K562 (cell line): Measurements from ENCODE around the gene ZNF687. TPM values are rescaled to one million over a fixed set of nuclear protein-coding genes. Genes with fewer than 3 reads are reported as not detected.

Experiments
- ASH1L ChIP-seq: fragments of 450-650 bp; IDR thresholded peaks from 2 replicates; pipeline ENCODE4 v1.6.1; 2018; ENCODE audit warnings: borderline replicate concordance, mild to moderate bottlenecking, low read depth; ENCODE audit not compliant: partially characterized antibody
- CREM ChIP-seq: IDR thresholded peaks from 2 replicates; pipeline ENCODE4 v1.6.1; 2014; ENCODE audit warnings: antibody characterized with exemption, low read depth
- ESRRA ChIP-seq: fragments of 450-650 bp; IDR thresholded peaks from 2 replicates; pipeline ENCODE4 v1.6.1; 2014; ENCODE audit warnings: low read depth, mild to moderate bottlenecking, moderate library complexity, borderline replicate concordance
- FOXK2 ChIP-seq, 2 experiments: fragments of 450-650 bp; IDR thresholded peaks in 1 of 2; conservative IDR thresholded peaks in 1 of 2; 2 replicates each; pipeline ENCODE4 v1.6.1; 2016; ENCODE audit warnings: low read depth in 2 of 2, mild to moderate bottlenecking in 1 of 2
- LARP7 ChIP-seq: fragments of 450-650 bp; IDR thresholded peaks from 2 replicates; pipeline ENCODE4 v1.6.1; 2016
- MAFG ChIP-seq: fragments of 450-650 bp; conservative IDR thresholded peaks from 2 replicates; pipeline ENCODE4 v1.6.1; 2016; ENCODE audit warnings: missing genetic modification characterization, missing compliant biosample characterization
- MCM7 ChIP-seq, 2 experiments: fragments of 450-650 bp; IDR thresholded peaks; 2 replicates each; pipeline ENCODE4 v1.6.1; 2016 to 2018
- NFIC ChIP-seq: fragments of 450-650 bp; IDR thresholded peaks from 2 replicates; pipeline ENCODE4 v1.6.1; 2017; ENCODE audit warnings: mild to moderate bottlenecking, inconsistent platforms
- NR3C1 ChIP-seq: sonication (generic); formaldehyde crosslinking; IDR thresholded peaks from 2 replicates; pipeline ENCODE4 v1.8.1; 2022; ENCODE audit warnings: missing genetic modification reagents
- PHB ChIP-seq: fragments of 250-450 bp; sonication (Bioruptor Pico); IDR thresholded peaks from 2 replicates; pipeline ENCODE4 v1.5.0; 2021
- RBM25 ChIP-seq: fragments of 200-400 bp; formaldehyde crosslinking; IDR thresholded peaks from 2 replicates; pipeline ENCODE4 v1.6.1; 2018; ENCODE audit warnings: low read length, low read depth, moderate library complexity; ENCODE audit not compliant: severe bottlenecking
- RFX7 ChIP-seq: fragments of 250-450 bp; sonication (Bioruptor Pico); IDR thresholded peaks from 2 replicates; pipeline ENCODE4 v1.5.1; 2021; ENCODE audit warnings: mild to moderate bottlenecking
- TEAD1 ChIP-seq, 2 experiments: fragments of 450-650 bp in 1 of 2; sonication (generic) in 1 of 2; formaldehyde crosslinking; IDR thresholded peaks; 2 replicates each; pipeline versions ENCODE4 v1.4.0 to v1.8.0; 2020 to 2022; ENCODE audit warnings: mild to moderate bottlenecking in 2 of 2, missing genetic modification reagents in 1 of 2
- TFAM ChIP-seq: fragments of 250-450 bp; sonication (Bioruptor Pico); conservative IDR thresholded peaks from 2 replicates; pipeline ENCODE4 v1.5.0; 2021; ENCODE audit warnings: mild to moderate bottlenecking, moderate library complexity
- WHSC1 ChIP-seq: IDR thresholded peaks from one replicate; pipeline ENCODE4 v1.6.1; 2012; ENCODE audit warnings: low read length, control low read depth, inconsistent platforms
- polyA plus RNA-seq, 8 experiments: library from polyadenylated mRNA; depleted of rRNA in 4 of 8; stranded (reverse) in 5 of 8; unstranded in 3 of 8; fragments of >200 nt; fragmentation: Nextera tagmentation in 2 of 8; fragmentation: Illumina TruSeq in 1 of 8; extraction: Ambion mirVana in 2 of 8; extraction: Trizol in 1 of 8; gene quantifications; 2 replicates each; pipeline versions ENCODE4 v1.2.1 to v1.2.3, GENCODE V29; 2011 to 2014; ENCODE audit warnings: inconsistent platforms in 1 of 8, missing spikeins in 1 of 8
- total RNA-seq, 7 experiments: library from RNA; depleted of rRNA in 6 of 7; stranded (reverse); fragments of >200 nt in 6 of 7; fragmentation: Illumina TruSeq in 2 of 7; extraction: Trizol in 2 of 7; gene quantifications; 2 replicates each; pipeline versions ENCODE4 v1.2.1 to v1.2.3, GENCODE V29; 2011 to 2021; ENCODE audit warnings: low replicate concordance in 1 of 7
- TF ChIP-seq, protein P1 (sequence below): sonication (generic); IDR thresholded peaks from 2 replicates; pipeline ENCODE4 v1.6.1; 2016
- TF ChIP-seq, protein P2 (sequence below): fragments of 450-650 bp; formaldehyde crosslinking; IDR thresholded peaks from 2 replicates; pipeline ENCODE4 v1.4.0; 2020; ENCODE audit warnings: mild to moderate bottlenecking, mixed read lengths
- TF ChIP-seq, protein P3 (sequence below), 2 experiments: fragments of 450-650 bp; IDR thresholded peaks; 2 replicates each; pipeline ENCODE4 v1.6.1; 2018; ENCODE audit warnings: mild to moderate bottlenecking in 2 of 2, low read depth in 1 of 2; ENCODE audit not compliant: partially characterized antibody in 2 of 2
- TF ChIP-seq, protein P4 (sequence below): fragments of 450-650 bp; IDR thresholded peaks from 2 replicates; pipeline ENCODE4 v1.6.1; 2014; ENCODE audit warnings: low read depth, mild to moderate bottlenecking, moderate library complexity, borderline replicate concordance

ZNF687 gene
- total and polyA plus RNA-seq, 9 of the 15 experiments (the other 6 are each of a cell fraction or from before 2014, with no cell fraction given), result 0.13 to 26.4 (median 10.6) TPM

DNA sequence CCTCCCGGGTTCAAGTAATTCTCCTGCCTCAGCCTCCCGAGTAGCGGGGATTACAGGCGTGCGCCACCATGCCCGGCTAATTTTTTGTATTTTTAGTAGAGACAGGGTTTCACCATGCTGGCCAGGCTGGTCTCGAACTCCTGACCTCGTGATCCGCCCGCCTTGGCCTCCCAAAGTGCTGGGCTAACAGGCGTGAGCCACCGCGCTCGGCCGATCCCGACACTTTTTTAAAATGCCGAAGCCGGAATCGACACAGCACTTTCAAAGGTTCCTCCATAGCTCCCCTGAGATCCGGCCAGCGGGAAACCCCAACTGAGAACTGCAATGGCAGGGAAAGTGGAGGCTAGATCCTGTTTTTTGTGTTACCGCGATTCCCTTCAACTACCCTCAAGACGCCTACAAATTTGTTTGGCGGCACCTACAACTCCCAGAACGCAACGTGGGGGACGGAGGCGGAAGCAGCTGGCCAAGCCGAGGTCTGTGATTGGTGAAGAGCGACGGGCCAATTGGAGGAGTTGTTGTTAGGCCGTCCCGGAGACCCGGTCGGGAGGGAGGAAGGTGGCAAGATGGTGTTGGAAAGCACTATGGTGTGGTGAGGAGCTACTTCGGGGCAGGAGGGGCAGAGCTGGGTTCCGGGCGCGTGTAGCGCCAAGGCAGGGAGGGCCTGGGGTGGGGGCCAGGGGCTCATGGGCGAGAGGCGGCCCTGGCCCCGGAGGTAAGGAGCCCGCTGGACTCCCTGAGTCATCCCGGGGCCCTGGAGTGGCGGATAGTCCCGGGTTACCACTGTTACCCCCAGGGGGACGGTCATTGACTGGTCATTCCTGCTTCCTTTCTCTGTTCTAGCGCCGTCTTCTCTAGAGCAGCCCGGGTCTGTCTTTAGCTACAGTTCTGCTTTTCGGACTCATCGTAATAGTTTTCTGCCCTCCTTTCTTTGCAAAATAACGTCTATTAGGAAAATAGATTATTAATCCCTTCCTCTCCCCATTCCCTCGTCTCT is 27.6 kb upstream of the ZNF687 start, which contains the start of gene PSMD4 (continued):
- TF ChIP-seq PHB (CRISPR knock-in tag) (no peak), TFAM (CRISPR knock-in tag) (no peak), NR3C1 (CRISPR knock-in tag) (no peak), WHSC1 (no peak), NFIC (peak; percentile 46), TEAD1 (CRISPR knock-in tag; IDR thresholded peaks at IDR 0.05) (peak in 1 of 2 experiments; percentile 19; a peak in 1 of 4 replicates), ASH1L (peak; percentile 96), FOXK2 (conservative IDR thresholded peaks at IDR 0.05 in 1 of 2, IDR thresholded peaks at IDR 0.05 in 1 of 2; ENCODE audit: low read depth in 2 of 2) (peak in 1 of 2 experiments; percentile 67; a peak in 1 of 4 replicates), RBM25 (peak; percentile 89), RFX7 (CRISPR knock-in tag) (no peak), MCM7 (IDR thresholded peaks at IDR 0.05) (no peak), ESRRA (0 out of 2 replicates have a peak, but pooled peaks have one; percentile 52), LARP7 (0 out of 2 replicates have a peak, but pooled peaks have one; percentile 26), CREM (peak; percentile 87), MAFG (tag) (peak; percentile 54; the same call in 1 of the 2 replicates)
- TF ChIP-seq, protein P1, sequence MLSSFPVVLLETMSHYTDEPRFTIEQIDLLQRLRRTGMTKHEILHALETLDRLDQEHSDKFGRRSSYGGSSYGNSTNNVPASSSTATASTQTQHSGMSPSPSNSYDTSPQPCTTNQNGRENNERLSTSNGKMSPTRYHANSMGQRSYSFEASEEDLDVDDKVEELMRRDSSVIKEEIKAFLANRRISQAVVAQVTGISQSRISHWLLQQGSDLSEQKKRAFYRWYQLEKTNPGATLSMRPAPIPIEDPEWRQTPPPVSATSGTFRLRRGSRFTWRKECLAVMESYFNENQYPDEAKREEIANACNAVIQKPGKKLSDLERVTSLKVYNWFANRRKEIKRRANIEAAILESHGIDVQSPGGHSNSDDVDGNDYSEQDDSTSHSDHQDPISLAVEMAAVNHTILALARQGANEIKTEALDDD, result peak; percentile 24; the same call in 1 of the 2 replicates
- TF ChIP-seq, protein P2, sequence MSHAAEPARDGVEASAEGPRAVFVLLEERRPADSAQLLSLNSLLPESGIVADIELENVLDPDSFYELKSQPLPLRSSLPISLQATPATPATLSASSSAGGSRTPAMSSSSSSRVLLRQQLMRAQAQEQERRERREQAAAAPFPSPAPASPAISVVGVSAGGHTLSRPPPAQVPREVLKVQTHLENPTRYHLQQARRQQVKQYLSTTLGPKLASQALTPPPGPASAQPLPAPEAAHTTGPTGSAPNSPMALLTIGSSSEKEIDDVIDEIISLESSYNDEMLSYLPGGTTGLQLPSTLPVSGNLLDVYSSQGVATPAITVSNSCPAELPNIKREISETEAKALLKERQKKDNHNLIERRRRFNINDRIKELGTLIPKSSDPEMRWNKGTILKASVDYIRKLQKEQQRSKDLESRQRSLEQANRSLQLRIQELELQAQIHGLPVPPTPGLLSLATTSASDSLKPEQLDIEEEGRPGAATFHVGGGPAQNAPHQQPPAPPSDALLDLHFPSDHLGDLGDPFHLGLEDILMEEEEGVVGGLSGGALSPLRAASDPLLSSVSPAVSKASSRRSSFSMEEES (CRISPR knock-in tag), result no peak; the same call in 1 of the 2 replicates
- TF ChIP-seq, protein P3, sequence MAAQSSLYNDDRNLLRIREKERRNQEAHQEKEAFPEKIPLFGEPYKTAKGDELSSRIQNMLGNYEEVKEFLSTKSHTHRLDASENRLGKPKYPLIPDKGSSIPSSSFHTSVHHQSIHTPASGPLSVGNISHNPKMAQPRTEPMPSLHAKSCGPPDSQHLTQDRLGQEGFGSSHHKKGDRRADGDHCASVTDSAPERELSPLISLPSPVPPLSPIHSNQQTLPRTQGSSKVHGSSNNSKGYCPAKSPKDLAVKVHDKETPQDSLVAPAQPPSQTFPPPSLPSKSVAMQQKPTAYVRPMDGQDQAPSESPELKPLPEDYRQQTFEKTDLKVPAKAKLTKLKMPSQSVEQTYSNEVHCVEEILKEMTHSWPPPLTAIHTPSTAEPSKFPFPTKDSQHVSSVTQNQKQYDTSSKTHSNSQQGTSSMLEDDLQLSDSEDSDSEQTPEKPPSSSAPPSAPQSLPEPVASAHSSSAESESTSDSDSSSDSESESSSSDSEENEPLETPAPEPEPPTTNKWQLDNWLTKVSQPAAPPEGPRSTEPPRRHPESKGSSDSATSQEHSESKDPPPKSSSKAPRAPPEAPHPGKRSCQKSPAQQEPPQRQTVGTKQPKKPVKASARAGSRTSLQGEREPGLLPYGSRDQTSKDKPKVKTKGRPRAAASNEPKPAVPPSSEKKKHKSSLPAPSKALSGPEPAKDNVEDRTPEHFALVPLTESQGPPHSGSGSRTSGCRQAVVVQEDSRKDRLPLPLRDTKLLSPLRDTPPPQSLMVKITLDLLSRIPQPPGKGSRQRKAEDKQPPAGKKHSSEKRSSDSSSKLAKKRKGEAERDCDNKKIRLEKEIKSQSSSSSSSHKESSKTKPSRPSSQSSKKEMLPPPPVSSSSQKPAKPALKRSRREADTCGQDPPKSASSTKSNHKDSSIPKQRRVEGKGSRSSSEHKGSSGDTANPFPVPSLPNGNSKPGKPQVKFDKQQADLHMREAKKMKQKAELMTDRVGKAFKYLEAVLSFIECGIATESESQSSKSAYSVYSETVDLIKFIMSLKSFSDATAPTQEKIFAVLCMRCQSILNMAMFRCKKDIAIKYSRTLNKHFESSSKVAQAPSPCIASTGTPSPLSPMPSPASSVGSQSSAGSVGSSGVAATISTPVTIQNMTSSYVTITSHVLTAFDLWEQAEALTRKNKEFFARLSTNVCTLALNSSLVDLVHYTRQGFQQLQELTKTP (IDR thresholded peaks at IDR 0.05; ENCODE audit: low read depth in 1 of 2, partially characterized antibody in 2 of 2), result peak; percentile 55 to 77
- TF ChIP-seq, protein P4, sequence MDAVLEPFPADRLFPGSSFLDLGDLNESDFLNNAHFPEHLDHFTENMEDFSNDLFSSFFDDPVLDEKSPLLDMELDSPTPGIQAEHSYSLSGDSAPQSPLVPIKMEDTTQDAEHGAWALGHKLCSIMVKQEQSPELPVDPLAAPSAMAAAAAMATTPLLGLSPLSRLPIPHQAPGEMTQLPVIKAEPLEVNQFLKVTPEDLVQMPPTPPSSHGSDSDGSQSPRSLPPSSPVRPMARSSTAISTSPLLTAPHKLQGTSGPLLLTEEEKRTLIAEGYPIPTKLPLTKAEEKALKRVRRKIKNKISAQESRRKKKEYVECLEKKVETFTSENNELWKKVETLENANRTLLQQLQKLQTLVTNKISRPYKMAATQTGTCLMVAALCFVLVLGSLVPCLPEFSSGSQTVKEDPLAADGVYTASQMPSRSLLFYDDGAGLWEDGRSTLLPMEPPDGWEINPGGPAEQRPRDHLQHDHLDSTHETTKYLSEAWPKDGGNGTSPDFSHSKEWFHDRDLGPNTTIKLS, result peak; percentile 81
